ENCODE data around the gene TLE7.

GRCh38 chr16:71431991-71432390 lies 9.9 kb downstream of the TLE7 start:
- TF ChIP-seq CTCF (IDR thresholded peaks at IDR 0.05; ENCODE audit: low read depth, low read length): no peak
- TF ChIP-seq POLR2A (IDR thresholded peaks at IDR 0.05; ENCODE audit: extremely low read depth, insufficient read length): no peak
